Esophagus muscularis mucosa (tissue), 3 donors: Measurements from ENCODE around the gene SH3RF2.

Experiments
- POLR2A ChIP-seq: fragments of 450-650 bp; IDR thresholded peaks from one replicate; pipeline ENCODE4 v1.6.1; 2017; ENCODE audit warnings: antibody characterized with exemption, moderate library complexity, mild to moderate bottlenecking, low read depth
- POLR2AphosphoS5 ChIP-seq, 2 donors: sonication (generic); formaldehyde crosslinking; IDR thresholded peaks; one replicate each; pipeline ENCODE4 v1.6.1; 2017; ENCODE audit warnings: antibody characterized with exemption in 2 of 2
- TF ChIP-seq, protein P1 (sequence below), 3 experiments: fragments of 200-600 bp in 2 of 3; fragments of 450-650 bp in 1 of 3; sonication (generic) in 2 of 3; IDR thresholded peaks; one replicate each; pipeline ENCODE4 v1.5.1; 2017 to 2019; ENCODE audit warnings: antibody characterized with exemption in 3 of 3, mild to moderate bottlenecking in 2 of 3, moderate library complexity in 1 of 3

DNA sequence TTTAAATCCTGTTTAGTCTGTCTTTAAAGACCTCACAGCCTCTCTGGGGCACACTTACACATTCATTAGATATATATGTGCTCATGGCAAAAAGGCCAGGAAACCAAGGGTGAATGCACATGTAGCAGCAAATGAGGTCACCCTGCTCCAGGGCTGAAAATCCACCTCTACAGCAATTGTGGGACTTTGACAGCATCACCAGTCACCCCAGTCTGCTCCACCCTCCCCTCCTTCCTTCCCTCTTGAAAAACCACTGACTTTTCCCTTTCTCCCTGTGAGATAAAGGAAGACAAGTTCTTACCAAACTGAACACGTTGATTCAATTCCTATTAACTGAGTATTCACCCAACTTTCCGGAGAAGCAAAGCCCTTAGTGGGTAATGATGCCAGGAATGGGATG is 15.2 kb upstream of the SH3RF2 start:
- TF ChIP-seq POLR2A (no peak), POLR2AphosphoS5 (IDR thresholded peaks at IDR 0.05) (no peak)
- TF ChIP-seq, protein P1, sequence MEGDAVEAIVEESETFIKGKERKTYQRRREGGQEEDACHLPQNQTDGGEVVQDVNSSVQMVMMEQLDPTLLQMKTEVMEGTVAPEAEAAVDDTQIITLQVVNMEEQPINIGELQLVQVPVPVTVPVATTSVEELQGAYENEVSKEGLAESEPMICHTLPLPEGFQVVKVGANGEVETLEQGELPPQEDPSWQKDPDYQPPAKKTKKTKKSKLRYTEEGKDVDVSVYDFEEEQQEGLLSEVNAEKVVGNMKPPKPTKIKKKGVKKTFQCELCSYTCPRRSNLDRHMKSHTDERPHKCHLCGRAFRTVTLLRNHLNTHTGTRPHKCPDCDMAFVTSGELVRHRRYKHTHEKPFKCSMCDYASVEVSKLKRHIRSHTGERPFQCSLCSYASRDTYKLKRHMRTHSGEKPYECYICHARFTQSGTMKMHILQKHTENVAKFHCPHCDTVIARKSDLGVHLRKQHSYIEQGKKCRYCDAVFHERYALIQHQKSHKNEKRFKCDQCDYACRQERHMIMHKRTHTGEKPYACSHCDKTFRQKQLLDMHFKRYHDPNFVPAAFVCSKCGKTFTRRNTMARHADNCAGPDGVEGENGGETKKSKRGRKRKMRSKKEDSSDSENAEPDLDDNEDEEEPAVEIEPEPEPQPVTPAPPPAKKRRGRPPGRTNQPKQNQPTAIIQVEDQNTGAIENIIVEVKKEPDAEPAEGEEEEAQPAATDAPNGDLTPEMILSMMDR (IDR thresholded peaks at IDR 0.05) = no peak
